ENCODE results near the gene SERPINA3.

DNA sequence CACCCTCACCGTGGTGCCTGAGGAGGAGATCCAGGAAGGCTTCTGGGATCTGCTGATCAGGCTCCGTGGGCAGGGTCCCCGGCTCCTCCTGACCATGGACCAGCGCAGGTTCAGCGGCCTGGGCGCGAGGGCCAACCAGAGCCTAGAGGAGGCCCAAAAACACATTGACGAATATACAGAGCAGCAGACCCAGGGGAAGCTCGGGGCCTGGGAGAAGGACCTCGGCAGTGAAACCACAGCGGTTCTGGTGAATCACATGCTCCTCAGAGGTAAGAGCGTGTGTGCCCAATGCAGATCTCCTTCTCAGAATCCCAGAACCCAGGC is 29.4 kb downstream of the SERPINA3 start:
- TF ChIP-seq, protein P1, sequence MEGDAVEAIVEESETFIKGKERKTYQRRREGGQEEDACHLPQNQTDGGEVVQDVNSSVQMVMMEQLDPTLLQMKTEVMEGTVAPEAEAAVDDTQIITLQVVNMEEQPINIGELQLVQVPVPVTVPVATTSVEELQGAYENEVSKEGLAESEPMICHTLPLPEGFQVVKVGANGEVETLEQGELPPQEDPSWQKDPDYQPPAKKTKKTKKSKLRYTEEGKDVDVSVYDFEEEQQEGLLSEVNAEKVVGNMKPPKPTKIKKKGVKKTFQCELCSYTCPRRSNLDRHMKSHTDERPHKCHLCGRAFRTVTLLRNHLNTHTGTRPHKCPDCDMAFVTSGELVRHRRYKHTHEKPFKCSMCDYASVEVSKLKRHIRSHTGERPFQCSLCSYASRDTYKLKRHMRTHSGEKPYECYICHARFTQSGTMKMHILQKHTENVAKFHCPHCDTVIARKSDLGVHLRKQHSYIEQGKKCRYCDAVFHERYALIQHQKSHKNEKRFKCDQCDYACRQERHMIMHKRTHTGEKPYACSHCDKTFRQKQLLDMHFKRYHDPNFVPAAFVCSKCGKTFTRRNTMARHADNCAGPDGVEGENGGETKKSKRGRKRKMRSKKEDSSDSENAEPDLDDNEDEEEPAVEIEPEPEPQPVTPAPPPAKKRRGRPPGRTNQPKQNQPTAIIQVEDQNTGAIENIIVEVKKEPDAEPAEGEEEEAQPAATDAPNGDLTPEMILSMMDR (conservative IDR thresholded peaks at IDR 0.05; ENCODE audit: low read length): no peak
- TF ChIP-seq EZH2phosphoT487 (IDR thresholded peaks at IDR 0.05; ENCODE audit: borderline replicate concordance): no peak
